Measurements from ENCODE around the gene LAPTM5.
"Not testable (repeated sequence)": the region's sequence is repeated elsewhere in the genome, so short reads cannot be mapped to it uniquely, and the experiment has no call there.

LAPTM5 gene

DNA sequence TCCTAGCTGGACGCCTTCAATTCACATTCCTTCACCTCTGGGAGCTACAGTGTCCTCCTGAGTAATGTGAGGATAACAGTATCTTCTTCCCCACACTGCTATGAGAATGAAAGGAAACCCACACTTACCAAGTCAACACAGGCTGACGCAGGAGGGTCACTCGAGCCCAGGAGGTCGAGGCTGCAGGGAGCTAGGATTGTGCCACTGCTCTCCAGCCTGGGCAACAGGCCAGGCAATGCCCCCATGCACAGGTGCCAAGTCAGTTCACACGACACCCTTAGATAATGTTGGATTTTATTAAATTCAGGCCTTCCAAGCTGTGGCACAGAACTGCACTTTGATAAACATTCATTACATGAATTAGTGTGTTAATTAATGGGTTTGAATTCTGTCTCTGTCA lies 66.1 kb downstream of the LAPTM5 start:
- no peak for DNase-seq

DNA sequence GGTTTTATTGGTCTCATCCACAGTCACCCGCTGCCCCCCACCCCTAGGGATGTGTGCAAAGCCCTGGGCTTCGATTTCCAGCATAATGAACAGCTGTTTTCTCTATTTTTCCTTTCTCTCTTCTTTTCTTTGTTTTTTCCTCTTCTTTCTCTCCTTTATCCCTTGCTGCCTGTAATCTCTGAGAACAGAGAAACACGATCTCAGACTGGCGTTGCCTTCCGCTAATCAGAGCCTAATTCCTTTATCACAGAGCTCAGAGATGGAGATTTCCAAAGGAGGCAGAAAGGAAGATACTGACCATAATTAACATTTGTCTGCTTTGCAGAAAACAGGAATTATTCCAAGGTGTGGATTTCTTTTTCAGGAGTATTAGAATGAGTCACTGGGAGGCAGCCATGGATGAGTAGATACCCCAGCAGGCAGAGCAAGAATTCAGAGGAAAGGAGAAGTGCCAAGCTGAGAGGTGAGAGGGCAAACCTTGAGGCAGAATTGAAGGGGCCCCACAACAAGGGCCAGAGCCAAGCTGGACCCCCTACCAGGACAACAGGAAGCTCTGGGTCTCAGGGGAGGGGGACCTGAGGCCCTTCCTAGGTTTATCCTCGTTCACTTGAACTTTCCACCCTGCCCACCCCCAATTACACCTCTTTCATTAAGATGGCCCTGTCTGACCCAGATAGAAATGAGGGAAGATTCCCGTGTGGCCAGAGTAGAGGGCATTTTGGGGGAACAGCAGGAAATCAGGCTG lies 67.5 kb downstream of the LAPTM5 start:
- DNase-seq, result no peak

DNA sequence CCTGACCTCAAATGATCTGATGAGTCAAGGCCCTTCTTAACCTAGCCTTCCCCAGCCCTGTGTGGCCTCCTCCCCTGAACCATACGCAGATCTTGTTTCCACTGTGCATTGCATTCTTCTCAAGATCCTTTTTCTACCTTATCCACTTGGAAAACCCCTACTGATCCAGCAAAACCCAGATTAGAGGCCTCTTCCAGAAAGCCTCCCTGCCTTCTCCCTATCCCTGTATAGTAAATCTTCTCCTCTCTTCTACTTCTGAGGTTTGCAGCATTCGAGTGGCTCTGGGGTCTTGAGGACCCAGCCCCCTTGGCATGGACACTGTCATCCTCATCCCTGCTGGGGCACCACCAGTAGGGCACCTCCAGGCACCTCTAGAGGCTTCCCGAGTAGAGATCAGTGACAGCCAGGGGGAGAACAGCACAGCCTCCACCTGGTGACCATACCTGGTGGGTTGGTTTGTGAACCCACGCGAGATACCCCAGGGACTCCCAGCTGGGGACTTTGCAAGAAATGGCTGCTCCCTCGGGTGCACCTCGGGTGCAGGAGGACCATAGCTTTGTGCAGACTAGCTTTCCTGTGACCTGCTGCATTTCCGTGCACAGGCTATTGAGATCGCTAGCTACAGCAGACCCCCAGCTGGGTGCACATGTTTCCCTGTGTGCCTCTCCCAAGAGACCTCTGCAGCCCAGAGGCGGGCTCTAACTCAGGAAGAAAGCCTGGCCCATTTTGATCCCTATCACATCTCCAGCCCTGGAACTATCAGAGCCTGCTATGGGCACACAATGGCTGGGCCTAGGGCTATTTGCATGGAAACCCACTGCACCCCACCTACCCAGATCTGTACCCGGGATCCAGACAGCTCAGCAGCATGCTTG lies 68.4 kb downstream of the LAPTM5 start:
- no peak for DNase-seq

DNA sequence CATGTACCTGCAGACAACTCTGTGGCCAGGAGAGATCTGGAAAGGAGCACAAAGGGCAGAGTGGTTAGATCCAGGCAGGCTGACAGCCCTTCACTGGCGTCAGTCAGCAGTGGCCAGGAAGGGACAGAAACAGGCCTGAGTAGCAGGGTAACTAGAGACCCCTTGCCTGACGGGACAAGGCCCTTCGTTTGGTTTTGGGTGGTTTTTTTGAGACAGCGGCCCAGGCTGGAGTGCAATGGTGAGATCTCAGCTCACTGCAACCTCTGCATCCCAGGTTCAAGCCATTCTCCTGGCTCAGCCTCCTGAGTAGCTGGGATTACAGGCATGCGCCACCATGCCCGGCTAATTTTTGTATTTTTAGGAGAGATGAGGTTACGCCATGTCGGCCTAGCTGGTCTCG lies 69.1 kb downstream of the LAPTM5 start:
- DNase-seq, result not testable (repeated sequence)

DNA sequence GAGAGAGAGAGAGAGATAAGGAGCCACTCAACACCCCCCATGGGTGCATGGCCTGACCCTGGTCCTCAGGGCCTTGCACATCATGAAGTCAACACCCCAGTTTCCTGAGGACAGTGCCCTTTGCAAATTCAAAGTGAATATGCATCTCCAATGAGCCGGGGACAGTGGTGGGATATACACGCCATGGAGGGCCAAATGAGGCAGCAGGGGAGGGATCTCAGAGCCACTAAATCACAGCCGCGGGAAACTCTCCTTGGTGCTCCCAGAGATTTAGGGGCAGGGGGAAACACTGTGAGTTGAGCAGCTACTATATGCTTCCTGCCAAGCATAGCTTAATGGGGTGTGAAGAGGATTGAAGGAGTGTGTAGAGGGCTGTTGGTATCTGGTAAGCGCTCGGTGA lies 69.7 kb downstream of the LAPTM5 start:
- no peak for DNase-seq

DNA sequence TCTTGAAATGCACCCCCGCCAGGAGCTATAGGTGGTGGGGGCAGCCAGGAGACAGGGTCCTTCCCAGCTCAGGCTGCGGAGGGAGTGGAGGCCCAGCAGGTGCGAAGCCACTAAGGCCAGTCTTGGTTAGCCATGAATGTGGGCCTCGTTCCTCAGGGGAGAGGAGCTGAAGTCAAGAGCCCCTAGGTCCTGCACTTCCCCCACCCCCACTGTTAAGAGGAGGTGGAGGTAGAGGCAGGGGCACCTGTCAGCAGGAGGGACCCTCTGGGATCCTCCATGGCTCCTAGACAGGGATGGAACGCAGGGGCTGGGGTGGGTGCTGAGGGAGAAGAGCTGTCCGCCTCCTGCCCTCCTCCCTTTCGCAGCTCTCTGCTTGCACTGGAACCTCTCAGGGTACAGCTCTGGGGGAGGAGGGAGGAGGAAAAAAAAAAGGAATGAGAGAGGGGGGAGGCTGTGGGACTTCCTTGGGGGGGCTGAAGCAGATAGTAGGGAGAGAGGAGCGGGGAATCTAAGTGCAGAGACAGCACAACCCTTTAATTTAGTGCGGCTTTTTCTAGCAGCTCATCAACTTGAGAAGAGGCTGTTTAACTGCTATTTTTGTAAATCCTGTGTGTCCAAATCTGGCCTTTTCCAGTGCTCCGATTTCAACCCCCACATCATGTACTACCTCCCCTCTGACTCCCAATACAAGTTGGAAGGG lies 71.2 kb downstream of the LAPTM5 start:
- no peak for DNase-seq

DNA sequence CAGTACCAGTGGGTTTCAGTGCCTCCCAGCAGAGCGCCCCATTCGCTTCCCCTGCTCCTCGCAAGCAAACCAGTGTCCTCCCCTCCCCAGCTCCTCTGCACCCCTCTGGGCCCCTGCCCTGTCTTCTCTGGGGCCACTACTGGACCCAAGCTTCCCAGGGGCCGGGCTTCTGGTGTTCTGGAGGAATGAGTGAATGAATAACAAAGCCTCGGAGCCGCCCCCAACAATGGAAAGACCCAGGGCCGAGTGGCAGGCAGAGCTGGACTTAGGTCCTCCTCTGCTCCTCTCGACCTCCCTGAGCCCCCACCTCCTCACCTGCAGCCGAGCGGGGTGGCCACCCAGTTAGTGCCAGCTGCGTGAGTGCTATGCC lies 71.8 kb downstream of the LAPTM5 start:
- no peak for DNase-seq

DNA sequence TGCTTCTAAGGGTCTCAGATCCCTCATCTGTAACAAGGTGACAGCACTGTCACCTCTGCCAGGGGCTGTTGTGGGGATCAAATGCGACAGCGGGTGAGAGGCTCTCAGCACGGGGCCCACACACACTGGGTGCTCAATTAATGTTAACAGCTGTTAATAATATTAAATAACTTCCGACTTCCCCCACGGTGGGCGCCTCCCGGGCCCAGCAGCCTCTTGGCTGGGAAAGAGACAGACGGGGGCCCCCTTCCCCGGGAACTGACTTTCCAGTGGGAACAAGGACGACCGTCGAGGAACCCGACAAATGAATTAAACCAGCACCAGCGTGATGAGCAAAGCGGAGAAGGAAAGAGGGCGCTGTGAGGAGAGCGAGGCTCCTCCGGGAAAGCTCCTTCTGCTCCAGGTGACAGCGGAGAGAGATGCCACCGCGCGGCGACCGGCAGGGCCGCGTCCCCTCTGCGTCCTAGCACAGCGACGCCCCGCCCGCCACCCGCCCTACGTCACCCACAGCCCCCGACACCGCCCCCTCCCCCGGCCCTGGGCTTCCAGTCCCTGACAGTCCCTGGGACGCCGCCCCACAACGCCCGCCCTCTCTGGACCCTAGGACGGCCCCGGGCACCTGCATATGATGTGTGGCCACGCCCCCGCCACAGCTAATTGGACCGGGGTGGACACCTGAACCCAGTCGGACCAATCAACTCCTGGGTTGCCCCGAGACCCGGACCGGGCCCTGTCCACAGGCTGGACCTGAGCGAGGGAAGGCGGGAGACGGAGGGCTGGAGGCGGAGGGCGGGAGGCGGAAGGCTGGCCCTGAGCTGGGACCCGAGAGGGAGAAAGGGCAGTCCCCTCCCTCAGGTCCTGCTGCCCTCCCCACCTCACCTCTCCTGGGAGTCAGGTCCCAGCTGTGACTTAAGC lies 72.4 kb downstream of the LAPTM5 start:
- no peak for DNase-seq

DNA sequence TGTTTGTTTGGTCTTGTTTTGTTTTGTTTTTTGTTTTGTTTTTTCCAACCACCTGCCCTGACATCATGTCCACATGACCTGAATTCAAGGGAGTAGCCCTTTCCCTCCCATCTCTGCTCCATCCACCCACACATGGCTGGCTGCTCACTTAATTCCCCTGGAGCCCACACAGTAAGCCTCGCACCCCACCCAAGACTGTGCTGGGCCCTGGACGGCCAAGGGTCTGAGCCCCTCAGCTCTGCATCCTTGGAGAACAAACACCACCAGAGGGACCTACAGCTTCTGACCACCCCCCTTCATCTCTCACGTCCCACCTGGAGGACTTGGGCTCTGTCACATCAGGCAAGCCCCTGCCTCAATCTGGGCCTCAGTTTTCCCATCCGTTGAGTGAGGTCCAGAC lies 73.3 kb downstream of the LAPTM5 start:
- no peak for DNase-seq

DNA sequence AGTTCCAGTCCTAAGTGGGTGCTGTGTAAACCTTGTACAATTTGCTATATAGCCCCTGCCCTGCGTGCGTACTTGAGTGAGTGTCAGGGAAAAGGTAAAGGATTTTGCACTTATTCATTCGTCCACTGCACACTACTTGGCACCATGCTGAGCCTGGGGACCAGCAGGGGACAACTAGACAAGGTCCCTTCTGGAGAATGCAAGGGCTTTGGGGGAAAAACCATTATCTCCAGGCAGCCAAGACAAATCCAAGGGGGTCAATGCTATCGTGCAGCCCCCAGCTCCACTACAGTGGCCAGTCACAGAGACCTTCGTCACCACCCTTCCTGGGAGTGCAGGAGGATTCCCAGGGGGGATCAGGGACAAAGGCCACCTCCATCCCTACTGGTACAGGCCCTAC lies 73.9 kb downstream of the LAPTM5 start:
- no peak for DNase-seq

Measured in GOT3 (cell line).